D341Med (cell line): ENCODE data around the gene IMPACT.

ENCODE experiments used
- DNase-seq: peaks from one replicate; pipeline ENCODE4 v3.0.0; 2012; ENCODE audit warnings: low spot score

IMPACT gene

DNA sequence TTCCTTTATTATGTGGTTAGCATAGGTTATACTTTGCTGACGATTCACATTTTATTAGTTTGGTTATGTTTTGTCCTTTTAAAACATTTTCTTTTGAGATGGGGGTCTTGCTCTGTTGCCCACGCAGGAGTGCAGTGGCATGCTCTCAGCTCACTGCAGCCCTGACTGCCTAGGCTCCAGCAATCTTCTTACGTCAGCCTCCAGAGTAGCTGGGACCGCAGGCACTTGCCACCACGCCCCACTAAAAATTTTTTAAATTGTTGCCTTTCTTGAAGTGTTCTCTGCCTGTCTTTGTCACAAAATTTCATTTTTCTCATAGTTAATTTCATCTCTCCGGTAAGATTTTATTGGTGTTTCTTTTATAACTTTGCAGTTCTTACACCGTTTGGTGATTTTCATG lies 52.9 kb downstream of the IMPACT start:
- no peak for DNase-seq

DNA sequence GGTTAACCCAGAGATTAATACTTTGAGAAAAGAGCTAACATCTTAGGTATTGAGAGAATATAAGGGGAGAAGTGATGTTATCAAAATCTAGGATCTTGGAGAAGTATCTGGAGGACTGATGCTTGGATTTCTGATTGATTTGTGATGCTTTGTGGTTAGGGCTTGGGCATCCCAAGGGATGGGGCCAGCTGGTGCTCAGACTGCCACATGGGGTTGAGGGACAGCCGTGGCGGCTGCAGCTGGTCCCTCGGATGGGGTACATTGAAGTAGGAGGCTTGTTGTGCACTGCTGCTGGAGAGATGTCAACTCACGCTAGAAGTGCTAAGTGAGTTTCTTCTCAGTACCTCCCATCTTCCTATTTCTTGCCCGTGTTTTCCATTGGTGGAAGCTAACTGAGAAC lies 56.4 kb downstream of the IMPACT start:
- no peak for DNase-seq

DNA sequence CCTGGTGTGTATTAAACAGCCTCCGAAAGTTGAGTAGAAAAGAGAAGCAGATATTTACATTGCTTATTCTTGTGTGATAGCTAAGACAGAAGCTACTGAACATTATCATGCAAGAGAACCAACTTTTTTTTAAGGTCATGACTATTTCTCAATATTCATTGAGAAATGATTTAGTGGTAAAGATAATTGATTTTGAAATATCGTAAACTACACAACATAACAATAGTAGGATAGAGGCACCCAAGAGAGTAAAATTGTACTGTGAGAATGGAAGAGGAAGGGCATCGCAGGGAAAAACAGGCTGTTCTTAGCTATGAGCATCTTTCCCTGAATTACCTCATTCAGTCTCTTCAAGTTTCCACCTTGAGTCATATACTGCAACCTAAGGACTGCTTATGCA lies 59.2 kb downstream of the IMPACT start:
- no peak for DNase-seq

DNA sequence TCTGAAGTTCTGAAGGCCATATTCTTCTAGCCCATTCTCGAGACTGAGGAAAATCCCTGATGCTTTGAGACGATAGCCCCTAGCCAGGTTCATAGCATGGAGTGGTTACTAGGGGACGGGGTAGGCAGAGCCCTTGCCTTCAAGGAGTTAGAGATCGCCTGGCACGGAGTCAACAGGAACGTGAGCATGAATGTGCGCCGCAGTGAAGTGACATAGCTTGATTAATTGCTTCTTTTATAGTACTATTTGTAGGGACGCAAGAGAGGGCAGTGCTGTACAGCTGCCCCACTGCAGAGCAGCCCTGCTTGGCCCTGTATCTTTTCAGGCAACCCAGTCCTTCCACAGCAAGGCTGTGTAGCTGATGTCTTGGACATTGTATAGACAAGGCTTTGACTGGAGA lies 60.2 kb downstream of the IMPACT start:
- DNase-seq = no peak

DNA sequence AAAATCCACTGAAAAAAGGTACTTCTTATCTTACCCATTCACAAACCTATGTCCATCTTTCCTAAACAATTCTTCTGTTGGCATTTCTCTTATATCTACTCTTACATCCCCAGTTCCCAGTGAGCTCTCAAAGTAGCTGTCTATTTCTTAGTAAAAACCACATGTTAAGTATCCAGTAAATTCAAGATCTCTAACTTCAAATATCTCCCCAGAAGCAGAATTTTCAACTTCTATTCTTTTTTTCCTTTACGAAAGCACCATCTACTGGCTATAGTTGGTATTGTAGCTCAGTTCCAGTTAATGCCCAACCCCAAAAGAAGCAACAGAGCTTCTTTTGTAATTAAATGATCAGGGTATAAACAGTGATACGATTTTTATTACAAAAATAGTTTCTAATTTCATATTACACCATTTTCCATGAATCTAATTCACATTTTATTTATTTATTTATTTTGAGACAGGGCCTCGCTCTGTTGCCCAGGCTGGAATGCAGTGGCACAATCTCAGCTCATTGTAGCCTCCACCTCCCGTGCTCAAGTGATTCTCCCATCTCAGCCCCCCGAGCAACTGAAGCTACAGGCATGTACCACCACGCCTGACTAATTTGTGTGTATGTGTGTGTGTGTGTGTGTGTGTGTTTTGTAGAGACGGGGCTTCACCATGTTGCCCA lies 62.5 kb downstream of the IMPACT start:
- peak; percentile 54 for DNase-seq

DNA sequence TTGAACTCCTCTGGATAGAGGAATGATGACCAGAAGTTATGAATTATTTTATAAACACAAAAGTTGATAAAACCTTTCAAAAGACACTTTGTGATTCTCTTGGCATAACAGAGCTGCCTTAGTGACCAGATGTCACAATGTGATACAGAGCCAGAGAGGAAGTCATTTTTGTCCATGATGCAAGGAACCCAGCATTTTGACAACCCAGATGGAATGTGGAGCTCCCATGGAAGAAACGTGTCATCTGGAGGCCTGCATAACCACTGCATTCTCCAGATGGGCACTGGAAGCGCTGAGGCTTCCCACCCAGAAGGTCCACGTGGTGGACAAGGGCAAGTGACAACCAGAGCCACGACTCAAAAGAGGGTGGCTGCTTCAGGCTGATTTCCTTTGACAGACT lies 64.1 kb downstream of the IMPACT start:
- no peak for DNase-seq

DNA sequence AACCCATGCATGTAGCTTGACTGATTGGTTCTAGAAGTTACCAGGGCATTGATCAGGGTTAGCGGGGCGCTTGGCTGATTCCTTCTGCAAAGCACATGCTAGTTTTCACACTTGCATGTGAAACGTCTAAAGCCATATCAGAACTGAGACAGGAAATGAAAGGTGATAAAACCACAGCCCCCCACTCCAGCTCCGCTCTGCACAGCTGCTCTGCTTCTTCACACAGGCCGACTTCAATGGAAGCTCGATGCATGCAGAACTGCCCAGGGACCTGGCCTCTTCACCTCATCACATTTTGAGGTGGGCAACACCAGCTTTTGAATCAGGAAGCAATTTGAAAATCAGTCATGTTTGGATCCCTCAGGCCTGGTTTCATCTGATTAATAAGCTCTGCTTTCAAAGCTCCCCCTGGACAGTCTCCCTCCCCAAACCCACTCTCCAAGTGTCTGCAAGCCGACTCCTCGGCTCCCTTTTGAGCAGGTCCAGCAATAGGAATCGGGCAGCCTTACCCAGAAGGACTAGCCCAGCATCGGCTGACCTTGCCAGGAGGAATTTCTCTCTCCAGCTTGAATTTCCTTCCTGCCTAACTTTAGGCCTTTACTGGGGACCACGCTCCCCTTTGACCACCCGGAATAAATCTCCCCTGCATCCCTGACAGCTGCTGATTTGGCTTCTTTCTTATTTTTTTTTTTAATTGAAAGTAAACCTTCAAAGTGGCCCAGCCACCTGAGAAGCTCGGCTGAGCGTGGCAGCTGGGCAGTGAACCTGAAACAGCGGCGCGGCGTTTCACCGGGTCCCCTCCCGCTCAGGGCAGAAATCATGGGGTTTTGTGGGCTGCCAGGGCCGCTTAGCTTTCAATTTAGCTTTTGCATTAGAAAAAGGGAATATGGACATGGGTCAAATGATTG lies 65.7 kb downstream of the IMPACT start:
- DNase-seq = no peak

DNA sequence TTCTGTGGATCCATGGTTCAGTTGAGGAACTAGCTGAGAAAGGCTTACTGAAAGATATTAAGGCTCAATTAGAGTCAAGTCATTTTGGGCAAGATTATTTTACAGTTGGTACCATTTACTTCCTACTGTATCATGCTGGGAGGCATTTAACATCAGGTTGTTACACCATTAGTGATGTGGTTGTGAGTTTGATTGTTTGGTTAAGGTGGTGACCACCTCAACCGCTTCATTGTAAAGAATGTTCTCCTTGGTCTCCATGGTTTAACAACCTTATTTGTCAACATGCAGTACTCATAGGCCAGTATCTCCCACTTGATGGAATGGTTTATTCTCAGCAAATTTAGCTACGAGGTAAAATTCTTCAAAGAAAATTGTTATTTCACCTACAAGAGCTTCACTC lies 68.1 kb downstream of the IMPACT start:
- no peak for DNase-seq

DNA sequence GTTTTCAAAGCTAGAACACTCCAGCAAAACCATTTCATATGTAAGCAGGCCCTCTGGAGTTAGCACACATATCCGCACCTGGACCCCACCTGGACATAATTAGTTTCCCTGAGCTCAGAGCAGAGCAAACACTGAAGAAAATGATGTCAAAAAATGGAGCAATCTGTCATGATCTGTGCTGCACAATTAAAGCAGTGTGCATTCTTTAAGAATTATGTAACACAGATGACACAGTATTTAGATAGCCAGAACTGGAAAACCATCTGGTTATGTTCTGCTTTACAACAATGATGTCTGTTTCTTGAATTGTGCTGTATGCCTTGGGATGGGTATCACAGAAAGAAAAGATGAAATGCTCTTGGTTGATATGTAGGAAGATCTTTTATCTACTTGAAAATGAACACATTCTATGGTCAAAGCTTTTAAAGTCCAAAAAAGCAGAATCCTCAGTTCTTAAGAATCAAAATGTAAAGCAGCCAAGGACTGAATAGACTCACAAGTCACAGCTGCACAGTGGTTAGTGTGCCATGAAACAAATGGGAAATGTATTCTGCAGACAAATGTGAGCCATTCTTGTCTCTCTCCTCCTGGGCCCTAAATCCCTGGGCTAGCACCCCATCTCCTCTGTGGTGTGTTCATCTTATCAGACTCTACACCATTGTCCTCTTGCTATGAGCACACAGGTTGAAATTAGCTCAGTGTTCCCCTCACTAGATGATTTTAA lies 70.7 kb downstream of the IMPACT start:
- DNase-seq = no peak

DNA sequence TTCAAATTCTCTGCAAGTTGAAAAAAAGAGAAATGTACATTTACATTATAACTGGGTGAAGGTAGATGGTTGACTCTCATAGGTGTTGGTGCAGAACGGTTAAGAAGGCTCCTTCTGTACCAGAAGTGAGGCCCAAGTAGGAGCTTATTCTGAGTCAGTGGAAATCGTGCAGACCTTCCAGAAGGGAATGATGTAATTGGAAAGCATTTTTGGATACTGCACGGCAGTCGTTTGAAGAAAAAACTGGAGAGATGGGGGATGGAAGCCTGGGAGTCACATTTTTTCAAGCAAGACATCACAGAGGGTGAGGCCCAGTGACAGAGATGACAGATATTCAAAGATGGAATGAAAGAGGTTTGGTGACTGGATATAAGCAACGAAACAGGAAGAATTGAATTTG lies 73.3 kb downstream of the IMPACT start:
- DNase-seq = no peak

DNA sequence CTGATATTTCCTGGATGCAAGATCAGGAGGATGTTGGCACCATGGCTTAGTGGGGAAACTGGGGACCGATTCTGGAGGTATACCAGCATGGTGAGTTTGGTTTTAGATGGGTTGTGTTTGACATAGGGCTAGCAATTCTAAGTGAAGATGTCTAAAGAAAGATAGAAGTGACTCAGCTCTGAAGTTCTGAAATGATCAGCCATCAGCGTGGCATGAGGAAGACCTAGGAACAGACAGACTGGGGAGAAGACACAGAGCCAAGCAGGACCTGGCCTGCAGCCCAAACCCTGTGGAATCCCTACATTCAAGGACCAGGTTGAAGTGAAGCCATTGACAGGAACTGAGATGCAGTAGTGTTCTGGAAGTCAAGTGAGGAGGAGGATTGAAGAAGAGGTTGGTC lies 73.7 kb downstream of the IMPACT start:
- DNase-seq = no peak

DNA sequence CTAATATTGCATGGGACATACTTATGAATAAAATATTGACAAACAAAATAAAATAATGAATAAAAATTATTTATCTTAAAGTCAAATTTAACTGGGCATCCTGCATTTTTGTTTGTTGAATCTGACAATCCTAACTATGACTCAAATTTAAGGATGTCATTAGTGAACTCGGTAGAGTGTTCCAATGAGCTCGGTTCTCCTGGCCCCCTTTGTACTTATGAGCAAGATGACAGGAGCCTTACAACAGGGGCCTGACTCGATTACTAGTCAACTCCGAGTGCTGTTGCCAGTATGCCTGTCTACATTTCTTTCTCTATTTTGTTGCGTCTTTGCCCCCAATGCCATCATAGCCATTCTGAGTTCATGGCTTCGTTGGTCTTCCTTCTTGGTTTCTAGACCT lies 74.3 kb downstream of the IMPACT start:
- DNase-seq = no peak

DNA sequence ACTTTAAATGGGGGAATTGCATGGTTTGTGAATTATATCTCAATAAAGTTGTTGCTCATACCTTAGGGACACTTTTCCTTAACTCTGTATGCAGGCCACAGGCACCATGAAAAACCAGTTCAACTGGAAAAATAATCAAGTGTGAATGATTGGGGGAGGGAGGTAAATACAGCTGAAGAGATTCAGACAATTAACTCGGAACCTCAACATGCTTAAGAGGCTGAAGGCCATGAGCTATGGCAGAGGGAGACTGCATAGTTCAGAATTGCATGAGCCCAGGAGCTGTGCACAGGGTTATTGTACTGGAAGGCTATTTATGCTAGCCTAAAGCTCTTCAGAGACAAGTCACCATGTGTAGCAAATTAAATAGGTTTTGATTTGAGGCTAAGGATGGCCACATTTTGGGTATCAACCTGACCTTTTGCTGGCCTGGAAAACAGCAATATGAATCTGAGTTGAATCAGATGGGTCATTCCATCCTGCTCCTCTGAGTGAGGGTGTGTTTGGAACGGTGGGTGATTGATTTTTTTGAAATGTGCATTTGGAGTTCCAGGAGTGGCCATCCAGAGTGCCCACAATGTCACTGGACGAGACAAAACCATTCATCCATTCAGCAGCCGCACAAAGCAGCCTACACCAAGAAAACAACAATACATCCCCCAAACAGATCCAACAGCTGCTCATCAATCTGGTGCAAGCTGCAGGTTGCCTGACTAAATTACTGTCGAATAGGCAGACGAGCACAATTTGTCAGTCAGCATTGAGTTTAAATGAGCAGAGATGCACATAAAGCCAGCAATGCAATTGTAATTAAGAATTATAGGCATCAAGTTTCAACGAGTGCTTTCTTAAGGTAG lies 76.4 kb downstream of the IMPACT start:
- DNase-seq = no peak
